Neutrophil (primary cell): ENCODE results near the gene PPL.

Experiments
- H3K27ac ChIP-seq: fragments of 200-600 bp; sonication (generic); 2 replicates; pipeline ENCODE4 v1.5.1; 2016; ENCODE audit warnings: mild to moderate bottlenecking, moderate library complexity
- H3K27me3 ChIP-seq: fragments of 200-600 bp; sonication (generic); 2 replicates; pipeline ENCODE4 v1.6.0; 2016; ENCODE audit warnings: mild to moderate bottlenecking
- H3K36me3 ChIP-seq: fragments of 200-600 bp; sonication (generic); 2 replicates; pipeline ENCODE4 v1.5.1; 2017
- H3K4me1 ChIP-seq, 2 experiments: fragments of 200-600 bp in 1 of 2; sonication (generic) in 1 of 2; 1 replicate in 1 of 2; 2 replicates in 1 of 2; pipeline versions ENCODE4 v1.5.1 to v1.6.1; 2013 to 2016; ENCODE audit warnings: low read depth in 1 of 2, low read length in 1 of 2, mild to moderate bottlenecking in 1 of 2, moderate library complexity in 1 of 2; ENCODE audit not compliant: control insufficient read depth in 1 of 2, insufficient read depth in 1 of 2
- H3K4me3 ChIP-seq, 2 experiments: fragments of 200-600 bp in 1 of 2; sonication (generic) in 1 of 2; 1 replicate in 1 of 2; 2 replicates in 1 of 2; pipeline ENCODE4 v1.5.1; 2013 to 2016; ENCODE audit warnings: low read depth in 1 of 2, low read length in 1 of 2, mild to moderate bottlenecking in 1 of 2, moderate library complexity in 1 of 2
- H3K9me3 ChIP-seq: fragments of 200-600 bp; sonication (generic); 2 replicates; pipeline ENCODE4 v1.5.1; 2016
- CTCF ChIP-seq: fragments of 200-600 bp; sonication (generic); IDR thresholded peaks from 2 replicates; pipeline ENCODE4 v1.5.1; 2016; ENCODE audit warnings: antibody characterized with exemption

The PPL gene

GRCh38 chr16:4904942-4905615 is 31.9 kb downstream of the PPL start:
- no peak overlapping the region for H3K4me3 ChIP-seq
- peaks cover 3 to 5% of the 10 kb centered on the region in 2 experiments for H3K4me1 ChIP-seq
- no peak for TF ChIP-seq CTCF
- no peaks in the 10 kb centered on the region for H3K9me3 ChIP-seq
- no peaks in the 10 kb centered on the region for H3K36me3 ChIP-seq
- no peak overlapping the region for H3K27ac ChIP-seq
- peaks cover 30% of the 10 kb centered on the region for H3K27me3 ChIP-seq

- H3K27me3 ChIP-seq: peaks cover 30% of the 10 kb centered on the region
- no peaks in the 10 kb centered on the region for H3K9me3 ChIP-seq
- TF ChIP-seq CTCF: no peak
- peaks cover 3 to 10% of the 10 kb centered on the region in 2 experiments for H3K4me1 ChIP-seq
- H3K36me3 ChIP-seq: no peaks in the 10 kb centered on the region
- no peak overlapping the region for H3K27ac ChIP-seq
- no peak overlapping the region for H3K4me3 ChIP-seq
Measured at GRCh38 chr16:4904108-4904941, 32.6 kb downstream of the PPL start.

GRCh38 chr16:4902038-4902437 is 34.9 kb downstream of the PPL start:
- H3K4me3 ChIP-seq: no peak overlapping the region
- H3K27ac ChIP-seq: no peak overlapping the region
- H3K9me3 ChIP-seq: no peaks in the 10 kb centered on the region
- no peaks in the 10 kb centered on the region for H3K36me3 ChIP-seq
- H3K27me3 ChIP-seq: peaks cover 30% of the 10 kb centered on the region
- TF ChIP-seq CTCF: no peak
- H3K4me1 ChIP-seq: peaks cover 3 to 10% of the 10 kb centered on the region in 2 experiments

GRCh38 chr16:4900750-4901149 is 36.2 kb downstream of the PPL start:
- TF ChIP-seq CTCF: no peak
- peaks cover 23% of the 10 kb centered on the region for H3K27me3 ChIP-seq
- H3K27ac ChIP-seq: no peak overlapping the region
- H3K36me3 ChIP-seq: no peaks in the 10 kb centered on the region
- H3K4me1 ChIP-seq: peaks cover 5 to 15% of the 10 kb centered on the region in 2 experiments
- H3K9me3 ChIP-seq: no peaks in the 10 kb centered on the region
- no peak overlapping the region for H3K4me3 ChIP-seq

GRCh38 chr16:4900036-4900435 is 36.9 kb downstream of the PPL start:
- peaks cover 5 to 15% of the 10 kb centered on the region in 2 experiments for H3K4me1 ChIP-seq
- H3K36me3 ChIP-seq: no peaks in the 10 kb centered on the region
- H3K4me3 ChIP-seq: no peak overlapping the region
- no peak for TF ChIP-seq CTCF
- peaks cover 20% of the 10 kb centered on the region for H3K27me3 ChIP-seq
- H3K27ac ChIP-seq: no peak overlapping the region
- H3K9me3 ChIP-seq: no peaks in the 10 kb centered on the region
